H7 (cell line): ENCODE measurements around the gene CCNDBP1. TPM values are rescaled to one million over a fixed set of nuclear protein-coding genes. Genes with fewer than 3 reads are reported as not detected.
"Not testable (repeated sequence)": the region's sequence is repeated elsewhere in the genome, so short reads cannot be mapped to it uniquely, and the experiment has no call there.

Experiments
- DNase-seq: peaks from one replicate; pipeline ENCODE4 v3.0.0; 2012
- H3K27me3 ChIP-seq: 2 replicates; pipeline ENCODE4 v1.6.0; 2011; ENCODE audit warnings: mild to moderate bottlenecking, low read length; ENCODE audit not compliant: control insufficient read depth, insufficient read depth
- H3K36me3 ChIP-seq: replicated peaks from 2 replicates; pipeline ENCODE4 v1.5.1; 2011; ENCODE audit warnings: low read length; ENCODE audit not compliant: control insufficient read depth, insufficient read depth
- H3K4me3 ChIP-seq: 2 replicates; pipeline ENCODE4 v1.5.1; 2011; ENCODE audit warnings: low read depth, mild to moderate bottlenecking, control low read depth, low read length, moderate library complexity; ENCODE audit not compliant: insufficient read depth
- total RNA-seq: library from RNA; depleted of rRNA; stranded (reverse); fragments of >200 nt; shearing (Covaris generic); gene quantifications from 2 replicates; pipeline ENCODE4 v1.2.3, GENCODE V29; 2014

Gene CCNDBP1
- total RNA-seq, 1 experiment from 2014 or later, result 51.3 TPM

DNA sequence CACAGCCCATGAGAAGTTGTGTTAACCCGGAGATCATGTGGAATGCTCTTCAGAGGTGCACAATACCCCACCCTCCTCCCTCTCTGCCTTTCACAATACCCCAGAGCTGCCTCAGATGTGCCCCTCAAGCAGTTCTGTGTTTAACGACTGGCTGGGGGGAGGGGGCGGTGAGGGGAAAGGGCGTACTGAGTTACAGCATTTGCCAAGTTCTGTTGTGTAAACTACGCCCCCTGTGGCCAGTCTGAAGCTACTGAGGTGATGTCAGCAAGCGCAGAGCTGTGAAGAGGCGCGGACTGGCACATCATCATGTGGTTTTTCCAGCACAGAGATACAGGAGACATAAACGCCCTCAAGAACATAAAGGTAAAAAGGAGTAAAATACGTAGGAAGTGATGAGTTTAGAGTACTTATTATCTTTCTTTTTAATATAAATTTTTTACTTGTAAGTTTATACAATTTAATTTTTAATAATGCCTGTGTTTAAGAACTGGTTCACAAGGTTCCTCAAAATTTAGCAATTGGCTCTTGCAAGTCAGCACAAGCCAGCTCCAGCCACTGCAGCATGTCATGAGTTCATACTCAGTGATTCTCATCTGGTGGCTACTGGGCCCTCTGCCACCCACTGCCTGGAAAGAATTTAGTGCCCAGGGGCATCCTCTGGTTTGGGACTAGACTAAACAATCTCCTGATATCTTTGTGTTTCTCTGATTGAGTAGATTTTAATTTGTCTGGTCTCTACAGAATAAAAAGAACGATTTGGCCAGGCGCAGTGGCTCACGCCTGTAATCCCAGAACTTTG is 33.9 kb downstream of the CCNDBP1 start:
- H3K36me3 ChIP-seq, result no peaks in the 10 kb centered on the region
- no peak overlapping the region for H3K4me3 ChIP-seq
- no peaks in the 10 kb centered on the region for H3K27me3 ChIP-seq
- peak; percentile 89 for DNase-seq

DNA sequence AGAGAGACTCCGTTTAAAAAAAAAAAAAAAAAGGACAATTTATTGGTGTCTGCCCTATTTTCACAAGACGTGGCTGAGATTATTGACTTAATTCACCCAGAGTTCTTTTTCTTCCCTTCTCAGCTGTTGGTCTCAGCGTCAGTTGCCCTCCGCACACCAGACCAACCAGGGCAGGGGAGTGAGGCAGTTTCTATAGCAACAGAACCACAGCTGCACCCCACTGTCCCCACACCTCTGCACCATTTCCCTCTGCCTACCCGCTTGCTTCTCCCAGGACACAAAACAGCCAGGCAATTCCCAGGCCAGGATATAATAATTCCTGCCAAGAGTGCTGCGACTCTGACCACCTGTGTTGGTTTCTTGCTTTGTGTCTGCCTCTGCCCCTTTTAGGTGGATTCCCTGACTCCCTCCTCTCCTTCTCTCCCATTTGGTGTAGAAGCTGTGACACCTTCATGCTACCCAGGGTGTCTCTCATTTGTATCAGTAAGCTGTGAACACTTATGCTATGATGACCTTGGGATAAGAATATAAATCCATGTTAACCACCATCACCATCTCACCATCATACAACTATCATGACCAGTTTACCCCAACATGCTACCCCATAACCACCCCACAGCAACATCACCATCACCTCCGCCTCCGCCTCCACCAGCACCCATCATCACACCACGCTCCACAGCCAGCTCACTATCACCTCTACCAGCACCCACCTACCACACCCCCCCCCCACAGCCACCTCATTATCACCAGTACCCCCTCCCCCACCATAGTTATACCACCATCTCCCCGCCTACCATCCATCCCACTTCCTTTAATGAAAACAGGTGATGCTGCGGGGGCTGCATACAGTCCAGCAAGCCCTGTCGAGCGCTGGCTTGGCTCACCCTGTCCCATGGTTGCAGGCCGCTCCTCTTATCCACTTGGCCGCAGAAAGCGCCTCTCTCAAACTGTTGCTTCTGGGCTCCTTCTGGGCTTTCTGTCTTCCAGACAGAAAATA is 35.0 kb downstream of the CCNDBP1 start:
- Histone ChIP-seq H3K4me3 (no peak overlapping the region), H3K27me3 (no peaks in the 10 kb centered on the region), H3K36me3 (no peaks in the 10 kb centered on the region)
- DNase-seq, result peak; percentile 12

DNA sequence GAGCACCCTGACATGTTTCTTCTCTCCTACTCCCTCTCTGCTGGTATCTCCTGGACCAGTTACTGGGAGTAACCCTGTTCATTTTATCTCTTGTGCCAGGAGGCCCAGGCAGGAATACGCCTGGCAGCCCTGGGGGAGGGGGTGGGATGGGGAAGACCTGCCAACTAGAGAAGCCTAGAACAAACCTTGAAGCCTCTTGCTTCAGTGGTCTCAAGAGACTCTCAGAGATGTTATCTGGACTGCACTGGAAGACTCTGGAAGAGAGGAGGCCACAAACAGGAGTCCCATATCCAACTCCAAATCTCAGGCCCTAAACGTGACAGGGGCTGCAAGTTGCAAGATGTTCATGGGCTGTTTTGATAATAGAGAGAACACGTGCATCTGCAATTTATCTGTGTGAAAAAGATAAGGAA is 35.8 kb downstream of the CCNDBP1 start, which contains the start of gene EPB42:
Gene EPB42 (minus strand): TSS at position 28 of the 413 bp plus-strand sequence. CDS start 193 bp downstream, outside the sequence.
- DNase-seq, result no peak
- no peaks in the 10 kb centered on the region for H3K36me3 ChIP-seq
- H3K4me3 ChIP-seq, result no peak within 1 kb of the TSS
- no peaks in the 10 kb centered on the region for H3K27me3 ChIP-seq

DNA sequence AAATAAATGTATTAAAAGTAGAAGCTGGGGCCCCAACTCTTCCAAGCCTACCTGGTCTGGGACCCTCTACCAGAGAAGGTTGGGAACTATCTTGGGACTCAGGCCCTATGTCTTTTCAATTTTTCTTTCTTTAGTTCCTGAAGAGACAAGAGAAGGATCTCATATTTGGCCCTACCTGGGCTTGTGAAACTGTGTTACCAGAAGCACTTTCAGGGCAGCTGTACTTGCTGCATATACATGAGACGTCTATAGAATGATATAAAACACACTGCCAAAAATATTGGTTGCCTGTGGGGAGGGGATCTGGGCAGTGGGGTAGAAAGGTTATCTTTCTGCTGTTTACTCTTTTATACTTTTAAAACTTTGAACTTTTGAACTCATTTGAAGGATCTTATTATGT is 36.2 kb downstream of the CCNDBP1 start:
- Histone ChIP-seq H3K36me3 (no peaks in the 10 kb centered on the region), H3K27me3 (no peaks in the 10 kb centered on the region), H3K4me3 (no peak overlapping the region)
- DNase-seq, result no peak

DNA sequence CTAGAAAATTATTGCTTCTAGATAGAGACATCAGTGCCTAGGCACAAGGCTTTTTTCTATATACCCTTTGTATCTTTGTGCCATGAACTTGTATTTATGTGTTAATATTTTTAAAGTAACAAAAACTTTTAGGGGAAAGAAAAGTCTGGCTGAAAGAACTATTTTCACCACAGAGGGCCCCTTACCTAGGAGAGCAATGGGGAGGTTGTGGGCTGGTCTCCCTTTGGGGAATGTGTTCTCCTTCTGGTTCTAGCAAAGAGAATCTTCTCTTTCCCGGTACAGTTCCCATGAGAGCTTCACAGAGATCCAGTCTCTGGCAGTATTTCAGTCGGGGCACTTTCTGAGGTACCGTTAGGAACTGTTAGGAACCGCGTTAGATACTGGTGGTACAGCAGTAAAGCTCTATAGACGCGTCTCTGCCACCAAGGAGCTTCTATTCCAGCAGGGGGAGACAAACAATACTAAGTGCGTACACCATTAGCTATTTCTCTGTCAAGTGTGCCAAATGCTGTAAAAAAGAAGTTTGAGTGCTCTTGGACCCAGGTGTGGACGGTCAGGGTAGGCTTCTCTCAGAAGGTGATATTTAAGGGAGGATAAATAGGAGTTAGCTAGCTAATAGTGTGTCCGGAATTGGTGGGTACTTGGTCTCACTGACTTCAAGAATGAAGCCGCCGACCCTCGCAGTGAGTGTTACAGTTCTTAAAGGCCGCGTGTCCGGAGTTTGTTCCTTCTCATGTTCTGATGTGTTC is 40.2 kb downstream of the CCNDBP1 start:
- H3K4me3 ChIP-seq, result no peak overlapping the region
- H3K36me3 ChIP-seq, result no peaks in the 10 kb centered on the region
- no peaks in the 10 kb centered on the region for H3K27me3 ChIP-seq
- DNase-seq, result peak; percentile 82

DNA sequence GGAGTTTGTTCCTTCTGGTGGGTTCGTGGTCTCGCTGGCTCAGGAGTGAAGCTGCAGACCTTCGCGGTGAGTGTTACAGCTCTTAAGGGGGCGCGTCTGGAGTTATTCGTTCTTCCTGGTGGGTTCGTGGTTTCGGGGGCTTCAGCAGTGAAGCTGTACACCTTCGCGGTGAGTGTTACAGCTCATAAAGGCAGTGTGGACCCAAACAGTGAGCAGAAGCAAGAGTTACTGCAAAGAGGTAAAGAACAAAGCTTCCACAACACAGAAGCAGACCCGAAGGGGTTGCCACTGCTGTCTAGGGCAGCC is 40.7 kb downstream of the CCNDBP1 start:
- not testable (repeated sequence) for H3K36me3 ChIP-seq, DNase-seq, H3K27me3 ChIP-seq, H3K4me3 ChIP-seq

DNA sequence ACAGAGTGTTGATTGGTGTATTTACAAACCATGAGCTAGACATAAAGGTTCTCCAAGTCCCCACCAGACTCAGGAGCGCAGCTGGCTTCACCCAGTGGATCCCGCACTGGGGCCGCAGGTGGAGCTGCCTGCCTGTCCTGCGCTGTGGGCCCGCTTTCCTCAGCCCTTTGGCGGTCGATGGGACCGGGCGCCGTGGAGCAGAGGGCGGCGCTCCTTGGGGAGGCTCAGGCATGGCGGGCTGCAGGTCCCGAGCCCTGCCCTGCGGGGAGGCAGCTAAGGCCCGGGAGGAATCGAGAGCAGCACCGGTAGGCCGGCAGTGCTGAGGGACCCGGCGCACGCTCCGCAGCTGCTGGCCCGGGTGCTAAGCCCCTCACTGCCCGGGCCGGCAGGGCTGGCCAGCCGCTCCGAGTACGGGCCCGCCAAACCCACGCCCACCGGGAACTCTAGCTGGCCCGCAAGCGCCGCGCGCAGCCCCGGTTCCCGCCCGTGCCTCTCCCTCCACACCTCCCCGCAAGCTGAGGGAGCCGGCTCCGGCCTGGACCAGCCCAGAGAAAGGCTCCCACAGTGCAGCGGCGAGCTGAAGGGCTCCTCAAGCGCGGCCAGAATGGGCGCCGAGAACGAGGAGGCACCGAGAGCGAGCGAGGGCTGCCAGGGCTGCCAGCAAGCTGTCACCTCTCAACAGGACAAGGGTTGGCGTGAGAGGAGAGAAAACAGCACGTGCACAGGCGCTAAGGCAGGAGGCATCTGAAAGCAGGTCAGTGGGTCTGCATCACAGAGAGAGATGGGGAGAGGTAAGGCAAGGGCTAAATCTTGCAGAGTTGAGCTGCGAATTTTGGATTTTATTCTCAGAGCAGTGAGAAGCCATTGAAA is 41.5 kb downstream of the CCNDBP1 start:
- Histone ChIP-seq H3K4me3 (no peak overlapping the region), H3K27me3 (no peaks in the 10 kb centered on the region), H3K36me3 (no peaks in the 10 kb centered on the region)
- no peak for DNase-seq

DNA sequence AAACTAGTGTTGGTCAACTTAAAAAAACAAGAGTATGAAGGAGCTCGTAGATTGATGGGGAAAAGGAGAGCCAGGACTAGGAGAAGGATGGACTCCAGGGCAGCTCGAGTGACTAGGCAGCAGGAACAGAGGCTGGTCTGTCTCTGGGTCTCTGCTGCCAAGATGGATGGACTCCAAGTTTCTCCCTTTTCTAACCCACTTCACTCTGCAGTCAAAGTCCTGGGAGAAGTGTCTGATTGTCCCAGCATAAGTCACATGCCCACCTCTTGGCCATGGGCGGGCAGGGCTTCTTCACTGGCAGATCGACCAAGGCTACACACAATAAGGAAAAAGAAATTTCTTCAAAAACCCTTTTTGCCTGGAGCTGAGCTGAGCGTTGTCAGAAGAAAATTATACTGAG is 44.8 kb downstream of the CCNDBP1 start:
- H3K36me3 ChIP-seq, result no peaks in the 10 kb centered on the region
- H3K4me3 ChIP-seq, result no peak overlapping the region
- DNase-seq, result no peak
- no peaks in the 10 kb centered on the region for H3K27me3 ChIP-seq

DNA sequence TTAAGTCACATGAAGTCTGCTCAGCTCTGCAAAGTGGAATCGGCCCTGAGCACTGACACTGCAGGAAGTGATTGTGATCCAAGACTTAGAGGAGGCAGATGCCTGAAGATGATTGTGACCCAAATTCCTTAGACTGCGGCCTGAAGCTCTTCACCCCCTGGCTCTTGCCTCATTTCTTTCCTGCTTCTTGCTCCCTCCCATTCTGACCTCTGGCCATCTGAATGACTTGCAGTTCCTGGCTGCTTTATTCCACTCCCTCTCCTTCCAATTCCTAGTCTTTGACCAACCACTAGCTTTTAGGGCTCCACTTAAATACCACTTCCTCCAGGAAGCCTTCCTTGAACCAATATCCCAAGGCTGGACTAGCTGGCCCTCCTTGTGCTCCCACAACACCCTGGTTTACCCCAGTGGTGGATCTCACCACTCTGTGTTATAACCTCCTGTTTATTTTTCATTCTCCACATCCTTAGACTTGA is 45.5 kb downstream of the CCNDBP1 start:
- Histone ChIP-seq H3K4me3 (no peak overlapping the region), H3K27me3 (no peaks in the 10 kb centered on the region; the same call in 1 of the 2 replicates), H3K36me3 (no peaks in the 10 kb centered on the region)
- DNase-seq, result no peak

DNA sequence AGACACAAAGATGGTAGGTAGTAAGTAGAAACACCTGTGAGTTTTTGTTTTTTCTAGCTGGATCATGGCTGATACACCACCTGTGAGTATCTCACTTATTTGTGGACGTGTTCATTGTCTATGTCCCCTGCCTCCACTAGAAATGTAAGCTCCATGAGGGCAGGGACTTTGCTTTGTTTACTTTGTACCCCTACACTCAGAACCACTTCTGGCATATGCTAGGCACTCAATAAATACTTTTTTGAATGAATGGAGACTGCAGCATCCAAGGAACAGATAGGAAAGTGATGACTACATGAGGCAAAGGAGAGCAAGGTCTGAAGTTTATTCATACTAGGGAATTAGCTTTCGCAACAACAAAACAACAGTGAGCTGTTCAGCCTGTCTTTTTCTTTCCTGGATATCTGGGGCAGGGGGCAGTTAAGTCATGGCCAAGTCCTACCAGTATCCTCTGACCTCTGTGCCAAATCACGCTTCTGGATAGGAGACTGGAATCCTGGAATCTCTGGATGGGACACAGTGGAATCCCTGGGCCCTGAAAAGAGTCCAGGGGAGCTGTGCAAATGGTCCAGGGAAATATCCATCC is 47.2 kb downstream of the CCNDBP1 start:
- no peak for DNase-seq
- Histone ChIP-seq H3K36me3 (no peaks in the 10 kb centered on the region), H3K27me3 (no peaks in the 10 kb centered on the region; the same call in 1 of the 2 replicates), H3K4me3 (no peak overlapping the region)

DNA sequence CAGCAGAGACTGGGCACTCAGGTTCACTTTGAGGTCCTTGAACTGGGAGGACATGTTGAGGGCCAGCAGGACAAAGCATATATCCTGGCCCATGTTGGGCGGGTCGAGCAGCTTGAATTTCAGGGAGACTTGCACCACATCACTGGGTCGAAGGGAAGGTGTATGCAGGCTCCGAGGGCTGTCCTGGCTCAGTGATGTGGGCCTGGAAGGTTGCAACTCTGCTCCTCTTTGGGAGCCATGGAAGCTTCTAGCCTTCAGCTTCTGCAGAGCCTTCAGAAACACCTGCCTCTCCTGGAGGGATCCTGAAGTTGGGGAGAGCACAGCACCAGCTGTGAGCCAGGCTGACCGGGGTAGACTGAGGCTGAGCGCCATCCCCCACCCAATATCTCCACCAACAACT is 50.3 kb downstream of the CCNDBP1 start:
- Histone ChIP-seq H3K4me3 (no peak overlapping the region), H3K36me3 (no peaks in the 10 kb centered on the region), H3K27me3 (no peaks in the 10 kb centered on the region; the same call in 1 of the 2 replicates)
- no peak for DNase-seq

DNA sequence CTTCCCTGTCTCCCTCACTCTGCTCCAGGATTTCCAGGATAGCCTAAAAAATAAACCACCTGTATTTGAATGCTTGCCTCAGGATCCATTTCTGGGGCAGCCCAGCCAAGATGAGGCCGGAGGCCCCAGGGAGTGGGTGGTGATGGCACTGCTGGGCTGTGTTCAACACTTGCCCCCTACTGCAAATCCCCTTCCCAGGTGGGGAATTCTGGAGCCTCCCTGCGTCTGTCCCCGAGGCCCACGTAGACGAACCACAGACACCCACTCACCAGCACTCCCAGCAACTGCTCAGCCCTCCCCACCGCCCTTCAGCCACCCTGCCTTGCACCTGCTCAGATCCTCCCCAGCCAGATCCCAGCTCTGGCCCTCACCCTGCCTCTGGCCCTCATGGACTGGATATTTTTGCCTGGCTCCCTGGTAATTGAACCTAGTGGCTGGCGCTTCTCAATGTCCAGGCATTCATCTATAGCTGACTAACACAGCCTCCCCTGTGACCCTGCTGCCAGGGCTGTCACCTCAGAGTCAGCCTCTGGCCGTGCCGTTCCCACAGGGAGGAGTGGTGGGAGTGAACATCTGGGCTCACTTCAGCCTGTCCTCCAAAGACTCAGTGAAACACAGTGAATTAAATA is 52.8 kb downstream of the CCNDBP1 start:
- Histone ChIP-seq H3K4me3 (no peak overlapping the region), H3K36me3 (no peaks in the 10 kb centered on the region), H3K27me3 (no peaks in the 10 kb centered on the region; the same call in 1 of the 2 replicates)
- DNase-seq, result no peak

DNA sequence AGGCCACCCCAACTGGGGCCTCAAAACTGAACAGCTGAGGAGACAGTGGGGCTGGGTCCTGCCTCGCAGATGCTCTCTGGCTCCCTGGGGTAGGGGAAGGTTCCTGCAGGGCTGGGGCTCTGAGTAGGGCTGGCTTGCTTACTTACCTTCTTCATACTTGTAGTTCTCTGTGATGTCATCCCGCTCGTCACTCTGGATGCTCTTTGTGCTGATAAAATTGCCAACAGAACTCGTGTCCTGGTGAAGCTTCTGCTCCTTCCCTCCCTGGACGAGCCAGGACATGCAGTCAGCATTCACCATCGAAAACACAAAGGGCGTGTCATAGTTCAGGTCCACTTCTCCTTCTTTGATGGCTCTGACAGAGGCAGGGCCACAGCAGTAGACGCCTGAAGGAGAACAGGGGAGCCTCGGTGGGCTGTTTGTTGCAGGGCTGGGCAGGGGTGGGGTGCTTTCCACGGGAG is 53.5 kb downstream of the CCNDBP1 start:
- no peaks in the 10 kb centered on the region; the same call in 1 of the 2 replicates for H3K27me3 ChIP-seq

More for the DNA sequence above, 53.5 kb downstream of the CCNDBP1 start:
- no peak for DNase-seq
- Histone ChIP-seq H3K36me3 (no peaks in the 10 kb centered on the region), H3K4me3 (no peak overlapping the region)
